IMR-90 (cell line): ENCODE results near the gene RAB8B. TPM values are rescaled to one million over a fixed set of nuclear protein-coding genes. Genes with fewer than 3 reads are reported as not detected.
A peak's percentile ranks its signal among the peaks of the same experiment; 100 is the strongest.

ENCODE experiments used
- ATAC-seq: fragments of 200-7000 bp; cut with Tn5 transposase; 2 replicates; pipeline ENCODE4 v1.9.1; 2020; ENCODE audit warnings: low read depth, mild to moderate bottlenecking, moderate library complexity
- BruUV-seq: library from RNA; stranded (reverse); fragments of 400-500 nt; replicated peaks from 2 replicates; lab custom pipeline; 2021; lab: Mats Ljungman, UMichigan
- CTCF ChIA-PET: fragments of 300-600 bp; formaldehyde crosslinking; extraction: SDS; loops from one replicate; lab custom pipeline; 2021; ENCODE audit warnings: antibody characterized with exemption; lab: Yijun Ruan, JAX
- POLR2A ChIA-PET: fragments of 300-600 bp; sonication (Branson Sonifier 250); formaldehyde crosslinking; loops from one replicate; lab custom pipeline; 2022; ENCODE audit warnings: antibody characterized with exemption; ENCODE audit not compliant: unreplicated experiment; lab: Charles Lee
- DNase-seq: peaks from one replicate; pipeline ENCODE4 v3.0.0; 2013
- H2AFZ ChIP-seq: replicated peaks from 2 replicates; pipeline ENCODE3; 2013; ENCODE audit warnings: low read length, mild to moderate bottlenecking; ENCODE audit not compliant: poor library complexity
- H2AK5ac ChIP-seq: 2 replicates; pipeline ENCODE4 v1.6.1; 2013; ENCODE audit warnings: low read depth, low read length, inconsistent platforms
- H2AK9ac ChIP-seq: replicated peaks from 2 replicates; pipeline ENCODE3; 2013; ENCODE audit warnings: mild to moderate bottlenecking, low read depth, low read length, moderate library complexity; ENCODE audit not compliant: poor library complexity
- H2BK120ac ChIP-seq: 2 replicates; pipeline ENCODE4 v1.6.1; 2013; ENCODE audit warnings: low read depth, low read length, inconsistent platforms
- H2BK15ac ChIP-seq: 3 replicates; pipeline ENCODE4 v1.6.1; 2013; ENCODE audit warnings: low read depth, low read length, inconsistent platforms
- H2BK20ac ChIP-seq: 2 replicates; pipeline ENCODE4 v1.6.1; 2013; ENCODE audit warnings: low read depth, mild to moderate bottlenecking, inconsistent platforms, low read length, moderate library complexity
- H2BK5ac ChIP-seq: 2 replicates; pipeline ENCODE4 v1.6.1; 2013; ENCODE audit warnings: mild to moderate bottlenecking, low read depth, low read length, inconsistent platforms; ENCODE audit not compliant: poor library complexity, severe bottlenecking
- H3K14ac ChIP-seq: replicated peaks from 2 replicates; pipeline ENCODE4 v1.6.1; 2013; ENCODE audit warnings: low read depth, low read length, inconsistent platforms
- H3K18ac ChIP-seq: 2 replicates; pipeline ENCODE4 v1.6.1; 2013; ENCODE audit warnings: low read depth, low read length, control low read depth
- H3K23ac ChIP-seq: 2 replicates; pipeline ENCODE4 v1.6.1; 2013; ENCODE audit warnings: low read depth, low read length, inconsistent platforms
- H3K27ac ChIP-seq: 2 replicates; pipeline ENCODE4 v1.5.1; 2013; ENCODE audit warnings: mild to moderate bottlenecking, control low read depth, low read length; ENCODE audit not compliant: insufficient read depth
- H3K27me3 ChIP-seq: 2 replicates; pipeline ENCODE4 v1.6.1; 2013; ENCODE audit warnings: low read length; ENCODE audit not compliant: control insufficient read depth, insufficient read depth
- H3K36me3 ChIP-seq: 2 replicates; pipeline ENCODE4 v1.6.1; 2013; ENCODE audit warnings: low read length, mixed read lengths; ENCODE audit not compliant: control insufficient read depth, insufficient read depth
- H3K4ac ChIP-seq: 2 replicates; pipeline ENCODE4 v1.6.1; 2013; ENCODE audit warnings: low read depth, low read length, inconsistent platforms
- H3K4me1 ChIP-seq: 2 replicates; pipeline ENCODE4 v1.6.1; 2013; ENCODE audit warnings: low read length, mixed read lengths; ENCODE audit not compliant: control insufficient read depth, insufficient read depth
- H3K4me2 ChIP-seq: 2 replicates; pipeline ENCODE4 v1.6.1; 2013; ENCODE audit warnings: low read depth, mild to moderate bottlenecking, control low read depth, low read length, moderate library complexity
- H3K4me3 ChIP-seq: 2 replicates; pipeline ENCODE4 v1.5.1; 2013; ENCODE audit warnings: low read depth, mild to moderate bottlenecking, control low read depth, low read length, moderate library complexity; ENCODE audit not compliant: insufficient read depth
- H3K56ac ChIP-seq: 2 replicates; pipeline ENCODE4 v1.6.1; 2013; ENCODE audit warnings: low read length, inconsistent platforms; ENCODE audit not compliant: insufficient read depth; ENCODE audit errors: extremely low read depth
- H3K79me1 ChIP-seq, 2 experiments: 2 replicates each; pipeline ENCODE4 v1.6.1; 2013; ENCODE audit warnings: low read length in 2 of 2, inconsistent platforms in 1 of 2, low read depth in 1 of 2
- H3K9ac ChIP-seq: 2 replicates; pipeline ENCODE4 v1.6.1; 2013; ENCODE audit warnings: low read depth, low read length, control low read depth
- H3K9me1 ChIP-seq: 2 replicates; pipeline ENCODE4 v1.6.1; 2013; ENCODE audit warnings: low read length, inconsistent platforms; ENCODE audit not compliant: insufficient read depth
- H3K9me3 ChIP-seq: 2 replicates; pipeline ENCODE4 v1.6.1; 2013; ENCODE audit warnings: low read length; ENCODE audit not compliant: control insufficient read depth, insufficient read depth
- H4K20me1 ChIP-seq: 2 replicates; pipeline ENCODE4 v1.6.1; 2013; ENCODE audit warnings: low read length, inconsistent platforms; ENCODE audit not compliant: insufficient read depth
- H4K5ac ChIP-seq: 2 replicates; pipeline ENCODE4 v1.6.1; 2013; ENCODE audit warnings: mild to moderate bottlenecking, low read depth, low read length, control low read depth
- H4K8ac ChIP-seq, 2 experiments: 2 replicates each; pipeline ENCODE4 v1.6.1; 2013; ENCODE audit warnings: low read depth in 2 of 2, low read length in 2 of 2, control low read depth in 1 of 2, inconsistent platforms in 1 of 2
- H4K91ac ChIP-seq: 2 replicates; pipeline ENCODE4 v1.6.1; 2013; ENCODE audit warnings: low read depth, low read length, inconsistent platforms; ENCODE audit not compliant: insufficient read depth
- CEBPB ChIP-seq: IDR thresholded peaks from 2 replicates; pipeline ENCODE4 v1.6.1; 2012; ENCODE audit warnings: low read depth, low read length, improper control_type of control experiment
- CHD1 ChIP-seq: IDR thresholded peaks from 2 replicates; pipeline ENCODE4 v1.6.1; 2012; ENCODE audit warnings: low read depth, low read length, improper control_type of control experiment
- WGBS, 2 experiments: methylation state at CpG; one replicate each; pipeline versions ENCODE4 v1.1.5 to v1.1.7; 2013; ENCODE audit warnings: missing lambda C conversion rate in 2 of 2; ENCODE audit not compliant: insufficient read length in 1 of 2; ENCODE audit errors: extremely low coverage in 2 of 2; 5-methylcytosine and 5-hydroxymethylcytosine counted together
- dilution Hi-C: fragments of 300-500 bp; cut with HindIII; formaldehyde crosslinking; loops from one replicate; pipeline ENCODE4 v1.14.3; 2018; ENCODE audit warnings: low sequenced_read_pairs; ENCODE audit not compliant: unreplicated experiment
- in situ Hi-C: fragments of 300-500 bp; cut with MboI; formaldehyde crosslinking; loops from 3 replicates; pipeline ENCODE4 v1.14.3; 2019; ENCODE audit warnings: low sequenced_read_pairs, inconsistent platforms, mixed read lengths
- intact Hi-C: fragments of 100-400 bp; cut with micrococcal nuclease; formaldehyde crosslinking; loops from 2 replicates; pipeline ENCODE4 v1.10.0; 2022
- polyA plus RNA-seq, 3 experiments: library from polyadenylated mRNA; depleted of rRNA; stranded (reverse); fragments of >200 nt; gene quantifications; 2 replicates each; pipeline ENCODE4 v1.2.3, GENCODE V29; 2012; ENCODE audit warnings: low replicate concordance in 1 of 3
- total RNA-seq: library from RNA; depleted of rRNA; stranded (reverse); fragments of >200 nt; gene quantifications from 2 replicates; pipeline ENCODE4 v1.2.3, GENCODE V29; 2012

Gene RAB8B
- total and polyA plus RNA-seq, 2 of the 4 experiments (the other 2 are of a cell fraction): 19.4 to 29.4 TPM

GRCh38 chr15:63246691-63247469 lies 57.5 kb downstream of the RAB8B start:
- peak overlapping the region in 1 of 2 experiments; percentile 30; a peak in 2 of 4 replicates for H4K8ac ChIP-seq
- ChIA-PET POLR2A (no interaction called here), CTCF (interaction anchor here (0.8 kb wide), 1 partner anchor 10 kb away, joined by 3 read pairs; no protein-coding TSS in a partner anchor)
- peaks cover 10% of the 10 kb centered on the region; the same call in 1 of the 2 replicates for H4K20me1 ChIP-seq
- no peaks in the 10 kb centered on the region; the same call in 1 of the 2 replicates for H3K9me3 ChIP-seq
- peak overlapping the region; percentile 15; the same call in 1 of the 2 replicates for H4K91ac ChIP-seq
- H3K9ac ChIP-seq: no peak overlapping the region
- peak; percentile 91 for DNase-seq
- intact Hi-C loops: no loop called here
- peak overlapping the region; percentile 60; the same call in 1 of the 2 replicates for H2BK120ac ChIP-seq
- peaks cover 24 to 55% of the 10 kb centered on the region in 2 experiments for H3K79me1 ChIP-seq
- H3K36me3 ChIP-seq: peaks cover 12% of the 10 kb centered on the region
- H2AFZ ChIP-seq: no peak overlapping the region
- 0 out of 2 replicates have a peak overlapping the region, but pooled peaks have one; percentile 17 for H3K23ac ChIP-seq
- H3K56ac ChIP-seq: no peak overlapping the region
- H4K5ac ChIP-seq: peak overlapping the region; percentile 78
- TF ChIP-seq CHD1 (no peak), CEBPB (peak; percentile 99)
- in situ Hi-C loops: no loop called here
- H3K4me2 ChIP-seq: peak overlapping the region; percentile 52; the same call in 1 of the 2 replicates
- peak; percentile 36 for ATAC-seq
- H3K4ac ChIP-seq: peak overlapping the region; percentile 67; the same call in 1 of the 2 replicates
- peaks cover 19% of the 10 kb centered on the region for H3K4me1 ChIP-seq
- H3K27me3 ChIP-seq: no peaks in the 10 kb centered on the region
- 0 out of 2 replicates have a peak overlapping the region, but pooled peaks have one; percentile 13 for H2BK20ac ChIP-seq
- H2AK9ac ChIP-seq: no peak overlapping the region
- no TSS peak for BruUV-seq
- H3K9me1 ChIP-seq: peaks cover 10% of the 10 kb centered on the region
- 80% methylated on average over 1 of the region's 5 CpGs; no CpG with 5 or more reads in 1 of the 2 experiments for WGBS, 2 experiments
- H2BK5ac ChIP-seq: peak overlapping the region; percentile 92
- peak overlapping the region; percentile 79 for H2AK5ac ChIP-seq
- no peak overlapping the region for H3K4me3 ChIP-seq
- dilution Hi-C loops: no loop called here
- peak overlapping the region; percentile 57; the same call in 2 of the 3 replicates for H2BK15ac ChIP-seq
- peak overlapping the region; percentile 81; the same call in 1 of the 2 replicates for H3K27ac ChIP-seq
- peak overlapping the region; percentile 90 for H3K18ac ChIP-seq
- H3K14ac ChIP-seq: peak overlapping the region; percentile 64
